ENCODE results near the gene TBCC.

TBCC gene

DNA sequence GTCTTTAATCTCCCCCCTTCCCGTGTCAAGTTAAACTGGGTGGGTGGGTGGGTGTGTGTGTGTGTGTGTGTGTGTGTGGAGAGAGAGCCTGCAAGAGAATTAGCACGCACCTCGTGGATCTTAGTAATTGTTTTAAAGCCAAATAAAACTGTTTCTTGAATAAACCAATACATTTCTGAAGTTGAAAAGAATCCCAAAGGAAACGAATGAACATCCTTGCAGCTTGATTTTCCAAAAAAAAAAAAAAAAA lies 35.6 kb upstream of the TBCC start:
- Histone ChIP-seq H3K27ac (ENCODE audit: low read length) (peak overlapping the region; percentile 90), H3K36me3 (ENCODE audit: insufficient read depth, low read length) (no peaks in the 10 kb centered on the region; the same call in 1 of the 2 replicates), H3K79me2 (ENCODE audit: insufficient read depth, low read length) (peaks cover 50% of the 10 kb centered on the region), H4K20me1 (ENCODE audit: insufficient read depth, low read length) (no peaks in the 10 kb centered on the region), H3K9me3 (ENCODE audit: insufficient read depth, low read length, severe bottlenecking) (no peaks in the 10 kb centered on the region), H3K9ac (ENCODE audit: low read depth, low read length) (peak overlapping the region; percentile 97), H3K4me1 (ENCODE audit: insufficient read depth, low read length) (peaks cover 29% of the 10 kb centered on the region), H3K27me3 (ENCODE audit: insufficient read depth, low read length, poor library complexity) (no peaks in the 10 kb centered on the region), H3K4me3 (ENCODE audit: low read depth in 1 of 2, low read length in 2 of 2) (peak overlapping the region; percentile 35 to 61; a peak in 3 of 4 replicates), H2AFZ (ENCODE audit: low read depth, low read length) (peak overlapping the region; percentile 55; the same call in 1 of the 2 replicates), H3K4me2 (ENCODE audit: insufficient read depth, low read length) (peak overlapping the region; percentile 65)
- no peak for TF ChIP-seq CTCF (IDR thresholded peaks at IDR 0.05; ENCODE audit: borderline replicate concordance, extremely low read depth, low read length, poor library complexity, severe bottlenecking)
- ATAC-seq (ENCODE audit: insufficient read depth, low read depth) (no peak), DNase-seq (no peak)

GRCh38 chr6:42779521-42779920 lies 33.6 kb upstream of the TBCC start:
- DNase-seq, result no peak
- Histone ChIP-seq H3K4me1 (ENCODE audit: insufficient read depth, low read length) (peaks cover 16% of the 10 kb centered on the region), H3K79me2 (ENCODE audit: insufficient read depth, low read length) (peaks cover 30% of the 10 kb centered on the region), H3K27me3 (ENCODE audit: insufficient read depth, low read length, poor library complexity) (no peaks in the 10 kb centered on the region), H3K36me3 (ENCODE audit: insufficient read depth, low read length) (no peaks in the 10 kb centered on the region; the same call in 1 of the 2 replicates), H4K20me1 (ENCODE audit: insufficient read depth, low read length) (no peaks in the 10 kb centered on the region), H3K27ac (ENCODE audit: low read length) (no peak overlapping the region), H2AFZ (ENCODE audit: low read depth, low read length) (no peak overlapping the region), H3K4me3 (ENCODE audit: low read depth in 1 of 2, low read length in 2 of 2) (no peak overlapping the region), H3K4me2 (ENCODE audit: insufficient read depth, low read length) (no peak overlapping the region), H3K9me3 (ENCODE audit: insufficient read depth, low read length, severe bottlenecking) (no peaks in the 10 kb centered on the region), H3K9ac (ENCODE audit: low read depth, low read length) (no peak overlapping the region)
- ATAC-seq (ENCODE audit: insufficient read depth, low read depth), result no peak
- TF ChIP-seq CTCF (IDR thresholded peaks at IDR 0.05; ENCODE audit: borderline replicate concordance, extremely low read depth, low read length, poor library complexity, severe bottlenecking), result no peak
- TF ChIP-seq EZH2 (IDR thresholded peaks at IDR 0.05; ENCODE audit: borderline replicate concordance, low read depth, low read length, severe bottlenecking), result no peak

DNA sequence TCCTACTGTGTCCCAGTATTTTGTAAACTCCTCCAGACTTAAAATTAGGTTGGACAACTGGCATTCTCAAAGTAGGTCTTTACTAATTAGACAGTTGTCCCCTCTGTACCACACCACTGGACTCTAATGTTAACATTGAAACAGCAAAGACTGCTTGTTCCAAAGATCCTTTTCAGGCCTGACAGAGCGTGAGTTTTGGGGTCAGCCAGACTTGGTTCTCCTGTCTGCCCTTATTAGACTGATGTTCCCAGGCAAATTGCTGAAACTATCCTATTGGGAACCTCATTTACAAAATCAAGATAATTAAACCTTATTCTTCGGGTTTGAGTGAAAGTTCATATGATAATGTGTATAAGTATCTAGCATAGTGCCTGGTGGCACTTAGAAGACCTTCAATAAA lies 32.2 kb upstream of the TBCC start:
- Histone ChIP-seq H4K20me1 (ENCODE audit: insufficient read depth, low read length) (no peaks in the 10 kb centered on the region; the same call in 1 of the 2 replicates), H3K4me1 (ENCODE audit: insufficient read depth, low read length) (peaks cover 8% of the 10 kb centered on the region), H3K9me3 (ENCODE audit: insufficient read depth, low read length, severe bottlenecking) (no peaks in the 10 kb centered on the region), H3K4me2 (ENCODE audit: insufficient read depth, low read length) (no peak overlapping the region), H3K4me3 (ENCODE audit: low read depth in 1 of 2, low read length in 2 of 2) (no peak overlapping the region), H3K9ac (ENCODE audit: low read depth, low read length) (no peak overlapping the region), H2AFZ (ENCODE audit: low read depth, low read length) (no peak overlapping the region), H3K27ac (ENCODE audit: low read length) (no peak overlapping the region), H3K27me3 (ENCODE audit: insufficient read depth, low read length, poor library complexity) (no peaks in the 10 kb centered on the region), H3K36me3 (ENCODE audit: insufficient read depth, low read length) (no peaks in the 10 kb centered on the region; the same call in 1 of the 2 replicates), H3K79me2 (ENCODE audit: insufficient read depth, low read length) (peaks cover 16% of the 10 kb centered on the region)
- DNase-seq (no peak), ATAC-seq (ENCODE audit: insufficient read depth, low read depth) (no peak)
- TF ChIP-seq EZH2 (IDR thresholded peaks at IDR 0.05; ENCODE audit: borderline replicate concordance, low read depth, low read length, severe bottlenecking), result no peak
- no peak for TF ChIP-seq CTCF (IDR thresholded peaks at IDR 0.05; ENCODE audit: borderline replicate concordance, extremely low read depth, low read length, poor library complexity, severe bottlenecking)

Data from DND-41 (cell line).